Rectal smooth muscle tissue (tissue), 1 donor: ENCODE data around the gene JAKMIP1.

Source experiments
- H3K27ac ChIP-seq: one replicate; pipeline ENCODE4 v1.7.0; 2013; ENCODE audit warnings: low read depth, low read length, inconsistent platforms
- H3K27me3 ChIP-seq: one replicate; pipeline ENCODE4 v1.7.0; 2013; ENCODE audit warnings: low read length; ENCODE audit not compliant: control insufficient read depth, insufficient read depth
- H3K36me3 ChIP-seq: one replicate; pipeline ENCODE4 v1.7.0; 2013; ENCODE audit warnings: low read length; ENCODE audit not compliant: control insufficient read depth, insufficient read depth
- H3K4me1 ChIP-seq: one replicate; pipeline ENCODE4 v1.7.0; 2013; ENCODE audit warnings: low read length; ENCODE audit not compliant: control insufficient read depth, insufficient read depth
- H3K4me3 ChIP-seq: one replicate; pipeline ENCODE4 v1.7.0; 2013; ENCODE audit warnings: low read length
- H3K9ac ChIP-seq: one replicate; pipeline ENCODE4 v1.7.0; 2013; ENCODE audit warnings: low read length

The JAKMIP1 gene

GRCh38 chr4:6200011-6200921 is at the start of gene JAKMIP1:
Gene JAKMIP1, minus strand, starts transcription at chr4:6200549. Its CDS starts 87,699 bp downstream, at chr4:6112850.
- H3K4me1 ChIP-seq: peaks cover 3% of the 10 kb centered on the region
- no peaks in the 10 kb centered on the region for H3K36me3 ChIP-seq
- no peak within 1 kb of the TSS for H3K27ac ChIP-seq
- no peak within 1 kb of the TSS for H3K9ac ChIP-seq
- peak within 1 kb of the TSS; percentile 53 for H3K4me3 ChIP-seq
- H3K27me3 ChIP-seq: peaks cover 12% of the 10 kb centered on the region

GRCh38 chr4:6248394-6248793 is 48.0 kb upstream of the JAKMIP1 start:
- Histone ChIP-seq H3K36me3 (no peaks in the 10 kb centered on the region), H3K4me1 (peaks cover 2% of the 10 kb centered on the region), H3K4me3 (no peak overlapping the region), H3K27me3 (peaks cover 16% of the 10 kb centered on the region), H3K9ac (no peak overlapping the region), H3K27ac (no peak overlapping the region)

GRCh38 chr4:6246170-6246634 is 45.9 kb upstream of the JAKMIP1 start:
- no peak overlapping the region for H3K9ac ChIP-seq
- no peak overlapping the region for H3K4me3 ChIP-seq
- peaks cover 16% of the 10 kb centered on the region for H3K27me3 ChIP-seq
- no peak overlapping the region for H3K27ac ChIP-seq
- H3K4me1 ChIP-seq: peaks cover 2% of the 10 kb centered on the region
- no peaks in the 10 kb centered on the region for H3K36me3 ChIP-seq

- Histone ChIP-seq H3K27me3 (peaks cover 16% of the 10 kb centered on the region), H3K27ac (no peak overlapping the region), H3K4me1 (peaks cover 2% of the 10 kb centered on the region), H3K4me3 (peak overlapping the region; percentile 51), H3K36me3 (no peaks in the 10 kb centered on the region), H3K9ac (no peak overlapping the region)
Observed at GRCh38 chr4:6245246-6246169, 45.2 kb upstream of the JAKMIP1 start.

- no peak overlapping the region for H3K9ac ChIP-seq
- no peak overlapping the region for H3K4me3 ChIP-seq
- peaks cover 11% of the 10 kb centered on the region for H3K27me3 ChIP-seq
- no peak overlapping the region for H3K27ac ChIP-seq
- H3K4me1 ChIP-seq: peaks cover 2% of the 10 kb centered on the region
- H3K36me3 ChIP-seq: no peaks in the 10 kb centered on the region
Observed at GRCh38 chr4:6242271-6243029, 42.1 kb upstream of the JAKMIP1 start.

GRCh38 chr4:6241062-6241845 is 40.9 kb upstream of the JAKMIP1 start:
- H3K27ac ChIP-seq: no peak overlapping the region
- no peak overlapping the region for H3K9ac ChIP-seq
- H3K27me3 ChIP-seq: peaks cover 6% of the 10 kb centered on the region
- H3K4me3 ChIP-seq: no peak overlapping the region
- H3K36me3 ChIP-seq: no peaks in the 10 kb centered on the region
- peaks cover 2% of the 10 kb centered on the region for H3K4me1 ChIP-seq

GRCh38 chr4:6239968-6240367 is 39.6 kb upstream of the JAKMIP1 start:
- Histone ChIP-seq H3K27me3 (peaks cover 4% of the 10 kb centered on the region), H3K36me3 (no peaks in the 10 kb centered on the region), H3K27ac (no peak overlapping the region), H3K9ac (no peak overlapping the region), H3K4me3 (no peak overlapping the region), H3K4me1 (no peaks in the 10 kb centered on the region)

GRCh38 chr4:6239486-6239885 is 39.1 kb upstream of the JAKMIP1 start:
- H3K9ac ChIP-seq: no peak overlapping the region
- H3K27ac ChIP-seq: no peak overlapping the region
- H3K4me3 ChIP-seq: no peak overlapping the region
- no peaks in the 10 kb centered on the region for H3K4me1 ChIP-seq
- H3K27me3 ChIP-seq: peaks cover 2% of the 10 kb centered on the region
- H3K36me3 ChIP-seq: no peaks in the 10 kb centered on the region

- H3K27me3 ChIP-seq: no peaks in the 10 kb centered on the region
- H3K9ac ChIP-seq: no peak overlapping the region
- no peak overlapping the region for H3K4me3 ChIP-seq
- H3K4me1 ChIP-seq: no peaks in the 10 kb centered on the region
- H3K27ac ChIP-seq: no peak overlapping the region
- H3K36me3 ChIP-seq: no peaks in the 10 kb centered on the region
Observed at GRCh38 chr4:6236816-6237390, 36.6 kb upstream of the JAKMIP1 start.

GRCh38 chr4:6235901-6236640 is 35.7 kb upstream of the JAKMIP1 start:
- Histone ChIP-seq H3K27ac (no peak overlapping the region), H3K9ac (no peak overlapping the region), H3K4me1 (no peaks in the 10 kb centered on the region), H3K4me3 (no peak overlapping the region), H3K27me3 (no peaks in the 10 kb centered on the region), H3K36me3 (no peaks in the 10 kb centered on the region)

GRCh38 chr4:6235012-6235411 is 34.7 kb upstream of the JAKMIP1 start:
- Histone ChIP-seq H3K27ac (no peak overlapping the region), H3K9ac (no peak overlapping the region), H3K4me1 (no peaks in the 10 kb centered on the region), H3K27me3 (no peaks in the 10 kb centered on the region), H3K36me3 (no peaks in the 10 kb centered on the region), H3K4me3 (no peak overlapping the region)
